ENCODE data around the gene DPF3.

Gene DPF3

GRCh38 chr14:72904840-72905561 lies 11.1 kb upstream of the DPF3 start:
- DNase-seq (ENCODE audit: low spot score) = peak; percentile 77

GRCh38 chr14:72904218-72904617 lies 10.3 kb upstream of the DPF3 start:
- no peak for DNase-seq (ENCODE audit: low spot score)

GRCh38 chr14:72903716-72904115 lies 9.8 kb upstream of the DPF3 start:
- DNase-seq (ENCODE audit: low spot score) = no peak

GRCh38 chr14:72902801-72903530 lies 9.1 kb upstream of the DPF3 start:
- no peak for DNase-seq (ENCODE audit: low spot score)

- DNase-seq (ENCODE audit: low spot score) = no peak
These were observed 7.5 kb upstream of the DPF3 start for GRCh38 chr14:72901361-72901760.

- no peak for DNase-seq (ENCODE audit: low spot score)
These were observed 4.5 kb upstream of the DPF3 start for GRCh38 chr14:72898448-72898847.

- DNase-seq (ENCODE audit: low spot score) = no peak
These were observed 900 bp upstream of the DPF3 start for GRCh38 chr14:72894623-72895378.

- no peak for DNase-seq (ENCODE audit: low spot score)
These were observed 372 bp upstream of the DPF3 start for GRCh38 chr14:72894323-72894622.

GRCh38 chr14:72892879-72893635 lies 844 bp downstream of the DPF3 start:
- peak; percentile 30 for DNase-seq (ENCODE audit: low spot score)

- peak; percentile 19 for DNase-seq (ENCODE audit: low spot score)
These were observed 1.6 kb downstream of the DPF3 start for GRCh38 chr14:72892103-72892878.

- no peak for DNase-seq (ENCODE audit: low spot score)
These were observed 2.2 kb downstream of the DPF3 start for GRCh38 chr14:72891666-72892102.

- DNase-seq (ENCODE audit: low spot score) = no peak
These were observed 4.5 kb downstream of the DPF3 start for GRCh38 chr14:72889366-72889765.

GRCh38 chr14:72888636-72889201 lies 5.2 kb downstream of the DPF3 start:
- DNase-seq (ENCODE audit: low spot score) = no peak

GRCh38 chr14:72888192-72888591 lies 5.7 kb downstream of the DPF3 start:
- no peak for DNase-seq (ENCODE audit: low spot score)

GRCh38 chr14:72887514-72887913 lies 6.4 kb downstream of the DPF3 start:
- no peak for DNase-seq (ENCODE audit: low spot score)

GRCh38 chr14:72884386-72884785 lies 9.5 kb downstream of the DPF3 start:
- DNase-seq (ENCODE audit: low spot score) = no peak

- no peak for DNase-seq (ENCODE audit: low spot score)
These were observed 9.9 kb downstream of the DPF3 start for GRCh38 chr14:72883961-72884360.

GRCh38 chr14:72883109-72883508 lies 10.8 kb downstream of the DPF3 start:
- DNase-seq (ENCODE audit: low spot score) = no peak

- no peak for DNase-seq (ENCODE audit: low spot score)
These were observed 11.4 kb downstream of the DPF3 start for GRCh38 chr14:72882463-72882862.

GRCh38 chr14:72882047-72882446 lies 11.9 kb downstream of the DPF3 start:
- no peak for DNase-seq (ENCODE audit: low spot score)

- no peak for DNase-seq (ENCODE audit: low spot score)
These were observed 12.4 kb downstream of the DPF3 start for GRCh38 chr14:72881543-72881942.
